ENCODE data around the gene EPHB1.
"Not testable (repeated sequence)": the region's sequence is repeated elsewhere in the genome, so short reads cannot be mapped to it uniquely, and the experiment has no call there.

EPHB1 gene

GRCh38 chr3:134955874-134956273, 160.8 kb downstream of the EPHB1 start:
- no peak for DNase-seq (ENCODE audit: low spot score)

DNA sequence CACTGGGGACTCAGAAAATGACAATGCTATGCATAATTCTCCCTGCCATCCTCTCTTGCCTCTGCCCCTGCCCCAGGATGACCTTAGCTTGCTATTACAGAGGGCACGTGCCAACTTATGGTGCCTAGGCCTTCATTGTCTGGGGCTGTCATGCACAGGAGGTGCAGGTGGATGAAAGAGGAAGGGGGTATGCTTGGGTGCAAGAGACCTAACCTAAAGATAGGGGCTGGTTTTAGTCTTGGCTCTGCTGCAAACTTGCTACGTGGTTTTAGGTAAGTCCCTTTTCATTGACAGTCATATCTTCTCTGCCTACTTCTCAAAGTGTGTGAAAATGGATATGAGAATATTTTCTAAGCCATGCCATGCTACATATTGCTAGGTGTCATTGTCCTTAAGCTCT, 161.3 kb downstream of the EPHB1 start:
- no peak for DNase-seq (ENCODE audit: low spot score)

GRCh38 chr3:134956844-134957243, 161.8 kb downstream of the EPHB1 start:
- DNase-seq (ENCODE audit: low spot score), result no peak

DNA sequence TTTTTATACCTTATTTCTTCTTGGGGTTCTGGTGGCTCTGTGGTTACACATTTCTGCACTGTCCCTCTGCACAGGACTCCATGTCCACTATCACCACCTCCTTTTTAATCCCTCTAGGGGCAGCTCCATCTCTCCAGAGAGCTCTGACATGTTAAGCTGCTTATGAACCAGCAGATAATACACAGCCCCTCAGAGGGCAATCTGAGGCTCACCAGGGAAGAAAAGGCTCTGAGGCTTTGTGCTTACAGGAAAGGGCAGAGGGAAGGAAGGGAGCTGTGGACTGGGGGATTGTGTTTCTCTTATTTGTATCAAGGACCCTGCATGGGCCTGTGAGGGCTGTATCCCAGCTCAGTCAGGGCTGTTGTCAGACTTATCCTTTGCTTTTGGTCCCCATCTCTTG, 164.5 kb downstream of the EPHB1 start:
- DNase-seq (ENCODE audit: low spot score), result no peak

GRCh38 chr3:134964226-134964625, 169.2 kb downstream of the EPHB1 start:
- no peak for DNase-seq (ENCODE audit: low spot score)

DNA sequence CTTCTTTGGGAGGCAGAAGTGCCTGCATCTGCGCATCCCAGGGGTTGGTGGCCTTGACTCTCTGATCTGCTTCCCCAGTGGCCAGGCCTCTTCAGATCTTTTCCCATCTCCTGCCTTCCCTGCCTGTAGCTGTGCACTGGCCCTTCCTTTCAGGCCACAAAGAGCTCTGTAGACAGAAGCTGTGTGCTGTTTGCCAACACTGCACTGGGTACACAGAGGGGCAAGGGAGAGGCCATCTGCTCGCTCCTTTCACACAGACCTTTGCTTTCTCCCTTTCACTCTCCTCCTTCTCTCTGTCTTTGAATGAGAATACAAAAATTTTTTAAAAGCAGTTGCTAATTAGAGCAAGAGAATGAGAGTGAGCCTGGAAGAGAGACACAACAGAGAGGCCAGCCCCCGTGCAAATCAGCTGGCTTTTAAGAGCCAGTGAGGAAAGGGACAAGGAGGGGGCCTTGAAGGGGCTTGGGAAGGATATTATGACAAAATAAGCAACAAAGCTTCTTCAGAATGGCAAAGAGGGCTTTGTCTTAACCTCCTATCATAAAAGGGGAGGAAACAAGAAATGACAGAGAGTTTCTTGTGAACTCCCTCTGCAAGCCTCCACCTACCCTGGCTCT, 170.9 kb downstream of the EPHB1 start:
- DNase-seq (ENCODE audit: low spot score), result no peak

DNA sequence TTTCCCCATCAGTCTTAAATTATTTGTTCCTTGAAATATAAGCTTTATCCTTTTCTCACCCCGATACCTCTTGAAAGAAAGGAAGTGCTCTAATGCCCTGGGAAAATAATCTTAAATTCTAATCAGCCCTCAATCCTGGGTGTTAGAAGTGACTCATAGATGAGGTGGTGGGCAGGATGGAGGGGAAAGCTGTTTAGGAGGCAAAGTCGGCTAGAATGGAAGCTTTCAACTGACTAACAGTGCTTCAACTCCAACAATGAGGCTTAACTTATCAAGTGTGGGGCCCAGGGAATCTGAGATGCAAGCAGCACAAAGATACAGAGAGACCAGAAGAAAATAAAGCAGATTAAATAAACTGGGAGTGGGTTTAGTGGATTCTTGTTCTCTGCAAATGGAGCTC, 175.8 kb downstream of the EPHB1 start:
- no peak for DNase-seq (ENCODE audit: low spot score)

DNA sequence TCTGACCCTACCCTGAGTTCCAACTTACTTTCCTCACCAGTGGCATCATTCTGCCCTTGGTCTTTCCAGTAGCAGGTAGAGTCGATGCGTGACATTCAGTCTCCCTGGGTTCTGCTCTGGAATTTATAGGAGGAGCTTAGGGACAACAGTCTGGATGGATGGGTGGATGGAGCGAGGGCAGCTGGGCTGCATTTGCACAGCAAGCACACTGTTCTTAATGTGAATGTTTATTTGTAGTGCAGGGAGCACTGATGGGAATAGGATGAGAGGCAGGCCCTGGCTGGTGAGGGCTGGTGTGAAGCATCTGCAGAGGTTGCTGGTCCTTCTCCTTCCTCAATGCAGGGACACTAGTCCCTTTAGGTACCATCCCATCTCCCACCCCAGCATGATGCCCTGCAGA, 176.2 kb downstream of the EPHB1 start:
- no peak for DNase-seq (ENCODE audit: low spot score)

- DNase-seq (ENCODE audit: low spot score), result not testable (repeated sequence)
Observed at GRCh38 chr3:134971907-134972306, 176.8 kb downstream of the EPHB1 start.

DNA sequence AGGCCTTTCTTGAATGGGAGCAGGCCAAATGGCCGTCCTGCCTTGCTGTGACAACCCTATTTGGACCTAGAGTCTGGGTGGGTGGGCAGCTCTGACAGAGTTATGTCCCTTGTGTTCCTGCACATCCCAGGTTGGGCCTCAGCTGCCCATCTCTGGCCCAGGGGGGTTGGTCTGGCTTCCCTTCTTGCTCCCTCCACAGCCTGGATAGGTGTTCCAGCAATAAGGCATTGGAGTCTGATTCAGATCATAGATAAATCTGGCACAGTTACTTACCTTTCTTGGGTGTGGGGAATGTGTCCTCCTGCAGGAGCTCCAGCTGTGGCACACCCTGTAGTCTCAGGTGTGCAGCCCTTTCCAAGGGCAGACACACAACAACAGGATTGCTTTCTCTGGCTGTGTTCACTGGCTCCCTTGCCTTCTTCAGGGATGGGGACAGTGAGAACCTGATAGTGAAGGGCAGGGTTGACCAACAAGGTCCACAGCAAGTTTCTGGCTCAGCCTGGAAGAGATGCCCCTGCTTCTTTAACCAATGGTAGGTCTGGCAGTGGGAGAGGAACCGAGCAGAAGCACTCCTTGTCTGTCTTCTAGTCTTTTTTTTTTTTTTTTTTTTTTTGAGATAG, 177.9 kb downstream of the EPHB1 start:
- no peak for DNase-seq (ENCODE audit: low spot score)

DNA sequence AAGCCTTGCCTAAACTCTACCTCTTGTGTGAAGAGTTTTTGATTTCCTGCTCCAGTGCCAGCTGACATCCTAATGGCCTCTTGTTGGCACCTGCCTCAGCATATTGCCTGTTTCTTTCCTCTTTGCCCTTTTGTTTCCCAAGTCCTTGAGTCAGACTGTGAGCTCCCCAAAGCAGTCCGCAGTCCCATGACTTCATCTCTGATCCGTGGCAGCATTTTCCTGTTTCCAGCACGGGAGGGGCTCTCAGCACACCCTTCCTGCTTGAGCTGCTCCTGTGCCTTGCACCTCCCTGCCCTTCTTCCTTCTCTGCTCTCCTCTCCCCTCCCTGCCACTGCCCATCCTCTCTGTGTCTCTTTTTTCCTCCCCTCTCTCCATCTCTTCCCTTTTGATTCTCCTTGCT, 179.6 kb downstream of the EPHB1 start:
- DNase-seq (ENCODE audit: low spot score), result no peak

GRCh38 chr3:134976948-134977347, 181.9 kb downstream of the EPHB1 start:
- DNase-seq (ENCODE audit: low spot score), result no peak

GRCh38 chr3:134978658-134979057, 183.6 kb downstream of the EPHB1 start:
- DNase-seq (ENCODE audit: low spot score), result no peak

DNA sequence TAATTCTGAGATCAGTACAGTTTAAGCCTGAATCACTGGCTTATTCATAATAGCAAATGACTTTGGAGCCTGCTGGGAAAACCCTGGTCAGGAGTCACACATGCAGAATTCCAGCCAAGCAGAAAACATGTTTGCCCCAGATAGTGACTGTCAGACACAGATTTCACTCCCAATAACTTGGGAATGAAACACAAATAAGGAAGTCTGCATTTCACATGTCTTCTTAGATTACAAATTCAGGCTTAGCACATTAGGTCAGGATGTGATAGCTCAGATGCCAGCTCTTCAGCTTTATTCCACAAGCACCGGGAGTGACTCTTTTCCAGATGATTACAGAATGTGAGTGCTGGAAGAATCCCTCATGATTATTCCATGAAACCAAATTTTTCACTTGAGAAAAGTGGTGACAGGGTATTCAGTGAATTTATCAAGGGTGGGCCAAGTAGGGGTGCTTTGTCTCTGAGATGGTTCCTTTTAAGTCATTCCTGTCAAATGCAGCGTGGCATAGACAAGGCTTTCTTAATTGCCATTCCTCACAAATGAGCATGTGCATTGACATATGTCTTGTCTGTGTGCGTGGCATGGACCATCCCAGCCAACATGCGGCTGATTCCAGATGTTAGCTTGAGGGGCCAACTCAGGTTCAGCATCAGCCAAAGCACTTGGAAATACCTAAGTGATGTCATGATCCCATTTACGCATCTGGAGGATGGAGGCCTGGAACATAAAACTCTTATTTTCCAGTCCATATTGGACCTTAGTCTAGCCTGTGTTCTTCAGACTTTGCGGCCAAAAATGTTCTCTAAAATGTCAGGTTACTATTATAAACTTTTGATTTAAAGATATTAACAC, 191.0 kb downstream of the EPHB1 start:
- no peak for DNase-seq (ENCODE audit: low spot score)

GRCh38 chr3:134988666-134989065, 193.6 kb downstream of the EPHB1 start:
- no peak for DNase-seq (ENCODE audit: low spot score)

DNA sequence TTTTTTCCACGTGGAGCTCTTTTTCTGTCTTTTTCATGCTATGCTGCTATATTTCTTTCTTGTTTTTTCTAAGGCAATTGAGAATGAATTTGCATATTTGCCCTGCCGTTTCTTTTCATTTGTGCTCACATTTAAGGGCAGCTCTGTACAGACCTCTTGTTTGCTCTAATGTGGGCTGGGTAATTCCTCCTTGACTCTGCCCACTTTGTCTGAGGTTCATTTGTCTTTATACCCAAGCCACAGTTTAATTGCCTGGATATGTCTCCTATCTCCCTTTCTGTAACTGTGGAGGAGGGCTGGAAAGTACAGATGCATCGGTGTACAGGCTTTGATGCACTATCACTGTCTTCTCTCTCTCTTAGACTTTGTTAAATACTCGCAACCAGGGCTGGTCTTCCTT, 195.9 kb downstream of the EPHB1 start:
- no peak for DNase-seq (ENCODE audit: low spot score)

DNA sequence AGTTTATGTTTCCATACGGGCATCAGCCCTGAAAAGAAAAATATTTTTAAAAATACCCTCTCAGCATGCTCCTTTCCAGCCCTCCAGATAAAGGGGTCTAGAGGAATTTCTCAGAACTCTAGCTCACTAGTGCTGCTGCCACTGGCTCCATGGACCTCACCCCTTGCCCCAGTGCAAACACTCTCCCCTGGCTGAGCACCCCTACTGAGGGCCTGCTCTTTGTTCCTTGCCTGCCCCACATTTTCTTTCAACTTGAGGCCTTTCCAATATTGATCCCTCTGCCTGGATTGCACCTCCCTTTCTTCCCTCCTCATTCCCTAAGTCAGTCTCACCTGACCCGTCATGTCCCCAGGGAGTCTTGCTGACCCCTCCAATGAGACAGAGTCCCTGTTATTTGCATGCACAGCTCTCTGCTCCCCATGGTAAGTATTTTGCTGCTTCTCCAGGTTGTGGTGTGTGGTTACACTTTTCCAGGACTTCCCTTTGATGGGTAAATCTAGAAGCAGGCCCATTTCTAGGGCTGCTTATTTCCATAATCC, 196.5 kb downstream of the EPHB1 start:
- DNase-seq (ENCODE audit: low spot score), result no peak

- DNase-seq (ENCODE audit: low spot score), result no peak
Observed at GRCh38 chr3:134992180-134992579, 197.1 kb downstream of the EPHB1 start.

GRCh38 chr3:134992586-134992985, 197.5 kb downstream of the EPHB1 start:
- DNase-seq (ENCODE audit: low spot score), result no peak

- DNase-seq (ENCODE audit: low spot score), result no peak
Observed at GRCh38 chr3:134993011-134993410, 198.0 kb downstream of the EPHB1 start.

DNA sequence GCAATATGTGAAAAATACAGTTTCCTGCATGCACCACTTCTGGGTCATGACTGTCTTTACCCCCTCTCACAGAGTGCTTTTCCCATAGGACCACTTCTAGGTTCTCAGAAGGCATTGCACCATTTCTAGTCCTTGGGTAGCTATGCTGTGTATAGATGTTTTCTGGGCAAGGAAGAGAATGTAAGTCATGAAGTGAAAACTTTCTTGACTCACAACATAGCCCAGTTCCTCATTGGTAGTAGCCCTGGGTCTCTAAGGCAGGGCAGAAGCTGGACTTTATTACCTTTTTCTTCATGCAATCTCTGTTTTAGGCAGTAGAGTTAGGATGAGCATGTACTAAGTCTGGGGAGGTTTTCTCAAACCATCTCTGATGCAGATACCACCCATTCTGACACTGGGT, 203.1 kb downstream of the EPHB1 start:
- no peak for DNase-seq (ENCODE audit: low spot score)

GRCh38 chr3:134998855-134999254, 203.8 kb downstream of the EPHB1 start:
- no peak for DNase-seq (ENCODE audit: low spot score)

GRCh38 chr3:135000465-135000864, 205.4 kb downstream of the EPHB1 start:
- no peak for DNase-seq (ENCODE audit: low spot score)
